HepG2 (cell line): ENCODE measurements around the gene GPT2. TPM values are rescaled to one million over a fixed set of nuclear protein-coding genes. Genes with fewer than 3 reads are reported as not detected.

Experiments
- CENPT ChIP-seq: sonication (generic); formaldehyde crosslinking; IDR thresholded peaks from 2 replicates; pipeline ENCODE4 v1.8.0; 2022; ENCODE audit warnings: low read depth, mild to moderate bottlenecking, moderate library complexity, missing genetic modification reagents
- CHCHD3 ChIP-seq: sonication (generic); formaldehyde crosslinking; IDR thresholded peaks from 2 replicates; pipeline ENCODE4 v1.8.0; 2022; ENCODE audit warnings: mild to moderate bottlenecking, missing genetic modification reagents, moderate library complexity
- CREB1 ChIP-seq, 2 experiments: fragments of 450-650 bp in 1 of 2; IDR thresholded peaks; 2 replicates each; pipeline ENCODE4 v1.6.1; 2016 to 2017; ENCODE audit warnings: control low read depth in 1 of 2, mild to moderate bottlenecking in 1 of 2, missing compliant biosample characterization in 1 of 2, missing genetic modification characterization in 1 of 2
- KMT2A ChIP-seq: sonication (generic); formaldehyde crosslinking; IDR thresholded peaks from 2 replicates; pipeline ENCODE4 v1.4.0; 2020; ENCODE audit warnings: missing genetic modification reagents
- LCORL ChIP-seq, 2 experiments: fragments of 450-650 bp in 1 of 2; sonication (generic) in 1 of 2; formaldehyde crosslinking in 1 of 2; IDR thresholded peaks; 2 replicates each; pipeline versions ENCODE4 v1.5.0 to v1.6.1; 2017 to 2020; ENCODE audit warnings: antibody characterized with exemption in 1 of 2, missing genetic modification reagents in 1 of 2
- MAX ChIP-seq: IDR thresholded peaks from 2 replicates; pipeline ENCODE4 v1.6.1; 2012; ENCODE audit warnings: inconsistent platforms
- MED1 ChIP-seq: sonication (generic); formaldehyde crosslinking; IDR thresholded peaks from 2 replicates; pipeline ENCODE4 v1.4.0; 2020; ENCODE audit warnings: missing genetic modification reagents
- NR2F6 ChIP-seq, 2 experiments: IDR thresholded peaks; 2 replicates each; pipeline ENCODE4 v1.6.1; 2016; ENCODE audit warnings: antibody characterized with exemption in 1 of 2, mild to moderate bottlenecking in 1 of 2
- RXRA ChIP-seq: sonication (generic); formaldehyde crosslinking; IDR thresholded peaks from 2 replicates; pipeline ENCODE4 v1.5.1; 2020; ENCODE audit warnings: missing genetic modification reagents
- SRSF1 ChIP-seq: fragments of 200-400 bp; formaldehyde crosslinking; optimal IDR thresholded peaks from 2 replicates; pipeline ENCODE3; 2017; ENCODE audit warnings: mild to moderate bottlenecking, low read depth, low read length, moderate library complexity
- ZBTB33 ChIP-seq: sonication (generic); formaldehyde crosslinking; IDR thresholded peaks from 2 replicates; pipeline ENCODE4 v1.4.0; 2020; ENCODE audit warnings: missing genetic modification reagents
- ZNF337 ChIP-seq: sonication (generic); formaldehyde crosslinking; IDR thresholded peaks from 2 replicates; pipeline ENCODE4 v1.5.1; 2020; ENCODE audit warnings: missing genetic modification reagents, low read depth, mild to moderate bottlenecking, borderline replicate concordance
- polyA plus RNA-seq, 8 experiments: library from polyadenylated mRNA; depleted of rRNA in 3 of 8; stranded (reverse) in 7 of 8; unstranded in 1 of 8; fragments of >200 nt; fragmentation: Illumina TruSeq in 4 of 8; extraction: Trizol in 4 of 8; gene quantifications; 2 replicates each; pipeline versions ENCODE4 v1.2.1 to v1.2.3, GENCODE V29; 2011 to 2016; ENCODE audit warnings: low read depth in 4 of 8, missing spikeins in 1 of 8, mixed read lengths in 1 of 8; ENCODE audit not compliant: insufficient read depth in 1 of 8
- total RNA-seq, 5 experiments: library from RNA; depleted of rRNA; stranded (reverse); fragments of >200 nt; fragmentation: Illumina TruSeq; extraction: Trizol; gene quantifications; 2 replicates each; pipeline ENCODE4 v1.2.3, GENCODE V29; 2016; ENCODE audit warnings: low read depth in 1 of 5
- TF ChIP-seq, protein P1 (sequence below): sonication (generic); formaldehyde crosslinking; IDR thresholded peaks from 2 replicates; pipeline ENCODE4 v1.4.0; 2020; ENCODE audit warnings: low read depth, mild to moderate bottlenecking, missing genetic modification reagents

The GPT2 gene
- total and polyA plus RNA-seq, 2 of the 13 experiments (the other 11 are each of a cell fraction or from before 2014, with no cell fraction given): 138 to 267 TPM

GRCh38 chr16:46920402-46921068, 36.4 kb downstream of the GPT2 start (continued):
- TF ChIP-seq CREB1 (IDR thresholded peaks at IDR 0.05): no peak
- TF ChIP-seq CREB1 (CRISPR knock-in tag; IDR thresholded peaks at IDR 0.05): no peak
- peak; percentile 22; the same call in 1 of the 2 replicates for TF ChIP-seq MAX
- TF ChIP-seq NR2F6 (IDR thresholded peaks at IDR 0.05): peak; percentile 43; the same call in 1 of the 2 replicates
- TF ChIP-seq NR2F6 (CRISPR knock-in tag; IDR thresholded peaks at IDR 0.05): no peak
- TF ChIP-seq MED1: 0 out of 2 replicates have a peak, but pooled peaks have one; percentile 21
- TF ChIP-seq CENPT (CRISPR knock-in tag): no peak
- TF ChIP-seq LCORL (IDR thresholded peaks at IDR 0.05): no peak
- no peak for TF ChIP-seq LCORL (CRISPR knock-in tag; IDR thresholded peaks at IDR 0.05)
- peak; percentile 29; the same call in 1 of the 2 replicates for TF ChIP-seq RXRA
- TF ChIP-seq ZNF337: no peak
- TF ChIP-seq SRSF1: peak; percentile 45
- no peak for TF ChIP-seq KMT2A (CRISPR knock-in tag)
- TF ChIP-seq CHCHD3 (CRISPR knock-in tag): 0 out of 2 replicates have a peak, but pooled peaks have one; percentile 14
- TF ChIP-seq, protein P1, sequence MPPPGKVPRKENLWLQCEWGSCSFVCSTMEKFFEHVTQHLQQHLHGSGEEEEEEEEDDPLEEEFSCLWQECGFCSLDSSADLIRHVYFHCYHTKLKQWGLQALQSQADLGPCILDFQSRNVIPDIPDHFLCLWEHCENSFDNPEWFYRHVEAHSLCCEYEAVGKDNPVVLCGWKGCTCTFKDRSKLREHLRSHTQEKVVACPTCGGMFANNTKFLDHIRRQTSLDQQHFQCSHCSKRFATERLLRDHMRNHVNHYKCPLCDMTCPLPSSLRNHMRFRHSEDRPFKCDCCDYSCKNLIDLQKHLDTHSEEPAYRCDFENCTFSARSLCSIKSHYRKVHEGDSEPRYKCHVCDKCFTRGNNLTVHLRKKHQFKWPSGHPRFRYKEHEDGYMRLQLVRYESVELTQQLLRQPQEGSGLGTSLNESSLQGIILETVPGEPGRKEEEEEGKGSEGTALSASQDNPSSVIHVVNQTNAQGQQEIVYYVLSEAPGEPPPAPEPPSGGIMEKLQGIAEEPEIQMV: 0 out of 2 replicates have a peak, but pooled peaks have one; percentile 11
- peak; percentile 77 for TF ChIP-seq ZBTB33 (CRISPR knock-in tag)
